Activated naive CD4-positive, alpha-beta T cell treated with anti-CD3 and anti-CD28 coated beads, Interleukin-2, amount 50 U/mL, for 72 hours (primary cell): ENCODE measurements around the gene KATNA1. TPM values are rescaled to one million over a fixed set of nuclear protein-coding genes. Genes with fewer than 3 reads are reported as not detected.
A peak's percentile ranks its signal among the peaks of the same experiment; 100 is the strongest.
"Not testable (repeated sequence)": the region's sequence is repeated elsewhere in the genome, so short reads cannot be mapped to it uniquely, and the experiment has no call there.

Source experiments
- ATAC-seq, 2 donors: fragments of 150-1000 bp; cut with Tn5 transposase; 2 replicates each; pipeline ENCODE4 v1.10.0; 2021; ENCODE audit warnings: mild to moderate bottlenecking in 2 of 2, moderate library complexity in 2 of 2
- DNase-seq, 2 donors: peaks; one replicate each; pipeline ENCODE4 v3.0.0; 2021 to 2022; ENCODE audit warnings: low spot score in 2 of 2
- H3K27ac Mint-ChIP-seq, 2 donors: one replicate each; pipeline ENCODE4 v1.8.0; 2022; ENCODE audit warnings: mild to moderate bottlenecking in 2 of 2, mixed read lengths in 2 of 2
- H3K36me3 Mint-ChIP-seq, 2 donors: one replicate each; pipeline ENCODE4 v1.8.0; 2022; ENCODE audit warnings: mixed read lengths in 2 of 2
- H3K9me3 Mint-ChIP-seq, 2 donors: one replicate each; pipeline ENCODE4 v1.8.0; 2022; ENCODE audit warnings: mixed read lengths in 2 of 2
- total RNA-seq, 2 donors: library from RNA; stranded (reverse); gene quantifications; one replicate each; pipeline ENCODE4 v1.2.3, GENCODE V29; 2022

Gene KATNA1
- total RNA-seq = 10 to 100 TPM; 19.8 to 26.1 TPM

- ATAC-seq (peak; percentile 95 to 98), DNase-seq (peak; percentile 93 to 94)
- H3K9me3 Mint-ChIP-seq = no peaks in the 10 kb centered on the region
- peaks cover 7 to 10% of the 10 kb centered on the region in 2 donors for H3K36me3 Mint-ChIP-seq
- peak within 1 kb of the TSS; percentile 94 to 97 for H3K27ac Mint-ChIP-seq
These were observed at the start of gene KATNA1 for GRCh38 chr6:149648148-149649145. Gene KATNA1, minus strand, starts transcription at chr6:149648714. Its CDS starts 10,167 bp downstream, at chr6:149638547.

- ATAC-seq (no peak), DNase-seq (no peak)
- Mint-ChIP-seq H3K9me3 (no peaks in the 10 kb centered on the region), H3K36me3 (no peaks in the 10 kb centered on the region), H3K27ac (no peak overlapping the region)
These were observed 49.7 kb upstream of the KATNA1 start for GRCh38 chr6:149698175-149698574.

- DNase-seq (no peak), ATAC-seq (no peak)
- Mint-ChIP-seq H3K9me3 (no peaks in the 10 kb centered on the region), H3K27ac (no peak overlapping the region), H3K36me3 (no peaks in the 10 kb centered on the region)
These were observed 48.4 kb upstream of the KATNA1 start for GRCh38 chr6:149696901-149697300.

GRCh38 chr6:149694921-149695320 is 46.4 kb upstream of the KATNA1 start:
- Mint-ChIP-seq H3K9me3 (no peaks in the 10 kb centered on the region), H3K36me3 (no peaks in the 10 kb centered on the region), H3K27ac (no peak overlapping the region)
- ATAC-seq = no peak
- DNase-seq = no peak

GRCh38 chr6:149691201-149691600 is 42.7 kb upstream of the KATNA1 start:
- Mint-ChIP-seq H3K9me3 (no peaks in the 10 kb centered on the region), H3K27ac (no peak overlapping the region), H3K36me3 (no peaks in the 10 kb centered on the region)
- no peak for ATAC-seq
- no peak for DNase-seq

- peak in 1 of 2 donors; percentile 5 for ATAC-seq
- H3K27ac Mint-ChIP-seq = peak overlapping the region; percentile 6 to 24
These were observed 37.7 kb upstream of the KATNA1 start for GRCh38 chr6:149686230-149686629.

GRCh38 chr6:149683256-149683859 is 34.8 kb upstream of the KATNA1 start:
- H3K27ac Mint-ChIP-seq = no peak overlapping the region
- H3K9me3 Mint-ChIP-seq = no peaks in the 10 kb centered on the region
- ATAC-seq (no peak), DNase-seq (no peak)
- H3K36me3 Mint-ChIP-seq = peaks cover 0 to 19% of the 10 kb centered on the region in 2 donors

More at GRCh38 chr6:149686230-149686629, 37.7 kb upstream of the KATNA1 start:
- Mint-ChIP-seq H3K36me3 (peaks cover 0 to 13% of the 10 kb centered on the region in 2 donors), H3K9me3 (no peaks in the 10 kb centered on the region)
- no peak for DNase-seq

GRCh38 chr6:149681845-149682244 is 33.3 kb upstream of the KATNA1 start:
- not testable (repeated sequence) for H3K9me3 Mint-ChIP-seq, DNase-seq, ATAC-seq, H3K27ac Mint-ChIP-seq
- peaks cover 0 to 25% of the 10 kb centered on the region in 2 donors for H3K36me3 Mint-ChIP-seq

GRCh38 chr6:149681209-149681608 is 32.7 kb upstream of the KATNA1 start:
- DNase-seq (no peak), ATAC-seq (no peak)
- H3K36me3 Mint-ChIP-seq = peaks cover 0 to 25% of the 10 kb centered on the region in 2 donors
- H3K27ac Mint-ChIP-seq = peak overlapping the region in 1 of 2 donors; percentile 35
- no peaks in the 10 kb centered on the region for H3K9me3 Mint-ChIP-seq

- Mint-ChIP-seq H3K27ac (peak overlapping the region in 1 of 2 donors; percentile 35), H3K36me3 (peaks cover 0 to 25% of the 10 kb centered on the region in 2 donors), H3K9me3 (no peaks in the 10 kb centered on the region)
- no peak for ATAC-seq
- DNase-seq = no peak
These were observed 32.0 kb upstream of the KATNA1 start for GRCh38 chr6:149680503-149680902.

GRCh38 chr6:149672265-149672664 is 23.8 kb upstream of the KATNA1 start:
- not testable (repeated sequence) for H3K27ac Mint-ChIP-seq, DNase-seq, H3K9me3 Mint-ChIP-seq, ATAC-seq, H3K36me3 Mint-ChIP-seq

- no peaks in the 10 kb centered on the region for H3K9me3 Mint-ChIP-seq
- peak overlapping the region in 1 of 2 donors; percentile 81 for H3K27ac Mint-ChIP-seq
- H3K36me3 Mint-ChIP-seq = peaks cover 5% of the 10 kb centered on the region in 2 donors
- ATAC-seq (no peak), DNase-seq (no peak)
These were observed 11.5 kb upstream of the KATNA1 start for GRCh38 chr6:149660028-149660427.

GRCh38 chr6:149657441-149657840 is 8.9 kb upstream of the KATNA1 start:
- Mint-ChIP-seq H3K27ac (no peak overlapping the region), H3K9me3 (no peaks in the 10 kb centered on the region), H3K36me3 (peaks cover 0 to 5% of the 10 kb centered on the region in 2 donors)
- DNase-seq = no peak
- no peak for ATAC-seq

- DNase-seq (no peak), ATAC-seq (no peak)
- peaks cover 7 to 10% of the 10 kb centered on the region in 2 donors for H3K36me3 Mint-ChIP-seq
- H3K27ac Mint-ChIP-seq = peak overlapping the region in 1 of 2 donors; percentile 22
- H3K9me3 Mint-ChIP-seq = no peaks in the 10 kb centered on the region
These were observed 2.5 kb upstream of the KATNA1 start for GRCh38 chr6:149651056-149651455.

GRCh38 chr6:149646599-149646998 is 1.9 kb downstream of the KATNA1 start:
- H3K36me3 Mint-ChIP-seq = peaks cover 7 to 10% of the 10 kb centered on the region in 2 donors
- H3K27ac Mint-ChIP-seq = no peak overlapping the region
- no peaks in the 10 kb centered on the region for H3K9me3 Mint-ChIP-seq
- no peak for ATAC-seq
- no peak for DNase-seq

GRCh38 chr6:149642829-149643580 is 5.5 kb downstream of the KATNA1 start:
- no peaks in the 10 kb centered on the region for H3K9me3 Mint-ChIP-seq
- H3K27ac Mint-ChIP-seq = no peak overlapping the region
- peak in 1 of 2 donors; percentile 28 for ATAC-seq
- H3K36me3 Mint-ChIP-seq = peaks cover 6 to 11% of the 10 kb centered on the region in 2 donors
- DNase-seq = no peak
